ENCODE results near the gene CABP7. TPM values are rescaled to one million over a fixed set of nuclear protein-coding genes. Genes with fewer than 3 reads are reported as not detected.
A peak's percentile ranks its signal among the peaks of the same experiment; 100 is the strongest.

The CABP7 gene
- total RNA-seq (not detected), polyA plus RNA-seq (under 1 TPM in 1 of 2 donors, not detected in 1; 0.08 TPM)

GRCh38 chr22:29719899-29720645 is at the start of gene CABP7:
TSS of gene CABP7 (plus strand) at chr22:29720003. CDS start at chr22:29720425, 422 bp downstream.
- WGBS: 2% methylated on average over 115 of the region's 115 CpGs
- Histone ChIP-seq H3K27me3 (ENCODE audit: control insufficient read depth in 4 of 4, insufficient read depth in 4 of 4, low read length in 3 of 4) (peaks cover 0 to 4% (median 2%) of the 10 kb centered on the region in 4 donors), H3K4me1 (ENCODE audit: control insufficient read depth in 4 of 4, insufficient read depth in 4 of 4, low read length in 3 of 4) (peaks cover 0 to 8% (median 2%) of the 10 kb centered on the region in 4 donors), H3K36me3 (ENCODE audit: control insufficient read depth in 4 of 4, insufficient read depth in 3 of 4, low read depth in 1 of 4, low read length in 3 of 4) (no peaks in the 10 kb centered on the region), H3K27ac (ENCODE audit: low read depth in 1 of 2, low read length in 2 of 2) (no peak within 1 kb of the TSS), H3K4me3 (ENCODE audit: low read depth in 1 of 3, low read length in 3 of 3) (peak within 1 kb of the TSS in 1 of 3 donors; percentile 38), H3K9me3 (ENCODE audit: control insufficient read depth in 4 of 4, low read length in 3 of 4) (no peaks in the 10 kb centered on the region), H3K9ac (ENCODE audit: low read depth in 1 of 2, low read length in 2 of 2) (no peak within 1 kb of the TSS)
- DNase-seq (ENCODE audit: low spot score): no peak
- TF ChIP-seq GABPA (IDR thresholded peaks at IDR 0.05 in 1 of 2, conservative IDR thresholded peaks at IDR 0.05 in 1 of 2): no peak
- TF ChIP-seq ZBTB33 (IDR thresholded peaks at IDR 0.05): no peak
- no peak for TF ChIP-seq FOXA2 (IDR thresholded peaks at IDR 0.05)
- TF ChIP-seq EGR1 (IDR thresholded peaks at IDR 0.05; ENCODE audit: low read depth in 2 of 2): no peak
- TF ChIP-seq NR2F2 (IDR thresholded peaks at IDR 0.05): no peak
- TF ChIP-seq SP1 (IDR thresholded peaks at IDR 0.05): no peak
- no peak for TF ChIP-seq ATF3 (IDR thresholded peaks at IDR 0.05)
- no peak for TF ChIP-seq HNF4A (conservative IDR thresholded peaks at IDR 0.05)
- no peak for TF ChIP-seq JUND (IDR thresholded peaks at IDR 0.05)

- DNase-seq (ENCODE audit: low spot score): no peak
- Histone ChIP-seq H3K9ac (ENCODE audit: low read depth in 1 of 2, low read length in 2 of 2) (no peak overlapping the region), H3K4me3 (ENCODE audit: low read depth in 1 of 3, low read length in 3 of 3) (no peak overlapping the region), H3K4me1 (ENCODE audit: control insufficient read depth in 4 of 4, insufficient read depth in 4 of 4, low read length in 3 of 4) (no peaks in the 10 kb centered on the region), H3K36me3 (ENCODE audit: control insufficient read depth in 4 of 4, insufficient read depth in 3 of 4, low read depth in 1 of 4, low read length in 3 of 4) (peaks cover 10 to 60% (median 44%) of the 10 kb centered on the region in 4 donors), H3K27ac (ENCODE audit: low read depth in 1 of 2, low read length in 2 of 2) (no peak overlapping the region), H3K9me3 (ENCODE audit: control insufficient read depth in 4 of 4, low read length in 3 of 4) (no peaks in the 10 kb centered on the region), H3K27me3 (ENCODE audit: control insufficient read depth in 4 of 4, insufficient read depth in 4 of 4, low read length in 3 of 4) (no peaks in the 10 kb centered on the region)
- TF ChIP-seq HNF4A (conservative IDR thresholded peaks at IDR 0.05) (no peak), MAX (IDR thresholded peaks at IDR 0.05) (no peak), ATF3 (IDR thresholded peaks at IDR 0.05) (no peak), TAF1 (conservative IDR thresholded peaks at IDR 0.05) (no peak), EGR1 (IDR thresholded peaks at IDR 0.05; ENCODE audit: low read depth in 2 of 2) (no peak), ZBTB33 (IDR thresholded peaks at IDR 0.05) (no peak), FOXA2 (IDR thresholded peaks at IDR 0.05) (no peak), RXRA (IDR thresholded peaks at IDR 0.05) (no peak), NR2F2 (IDR thresholded peaks at IDR 0.05) (no peak), CTCF (IDR thresholded peaks at IDR 0.05; ENCODE audit: low read depth, low read length, missing input control) (no peak), HNF4G (IDR thresholded peaks at IDR 0.05) (no peak), FOXA1 (IDR thresholded peaks at IDR 0.05) (no peak)
- 88% methylated on average over 3 of the region's 3 CpGs for WGBS
Measured at GRCh38 chr22:29670626-29671025, 49.2 kb upstream of the CABP7 start.
